HCT116 (cell line): ENCODE results near the gene GNPDA1. TPM values are rescaled to one million over a fixed set of nuclear protein-coding genes. Genes with fewer than 3 reads are reported as not detected.

Experiments
- ATAC-seq: fragments of 200-7000 bp; cut with Tn5 transposase; 2 replicates; pipeline ENCODE4 v1.9.1; 2020; ENCODE audit warnings: mild to moderate bottlenecking, moderate library complexity
- BruUV-seq: library from RNA; stranded (reverse); fragments of 400-500 nt; replicated peaks from 2 replicates; lab custom pipeline; 2021; lab: Mats Ljungman, UMichigan
- CTCF ChIA-PET: fragments of 300-600 bp; sonication (Branson Sonifier 250); formaldehyde crosslinking; loops from one replicate; lab custom pipeline; 2021; ENCODE audit warnings: antibody characterized with exemption; lab: Charles Lee
- POLR2A ChIA-PET: fragments of 300-600, 350-600 bp; sonication (Branson Sonifier 250); formaldehyde crosslinking; loops from one replicate; lab custom pipeline; 2021; ENCODE audit warnings: antibody characterized with exemption; lab: Charles Lee
- RAD21 ChIA-PET, 2 experiments: fragments of 300-600 bp; sonication (Branson Sonifier 250); formaldehyde crosslinking; loops; one replicate each; lab custom pipeline; 2023; ENCODE audit warnings: low total read pairs in 2 of 2; ENCODE audit not compliant: uncharacterized antibody in 2 of 2, unreplicated experiment in 2 of 2, low non-redundant PET in 1 of 2; lab: Charles Lee
- DNase-seq: peaks from one replicate; pipeline ENCODE4 v3.0.0-alpha.2; 2010; ENCODE audit warnings: low read depth, low spot score
- H2AFZ ChIP-seq: fragments of 200-600 bp; shearing (Covaris generic), sonication (generic); 2 replicates; pipeline ENCODE4 v1.6.1; 2017; ENCODE audit warnings: low read depth, mixed run types, mixed read lengths, antibody characterized with exemption, low read length; ENCODE audit not compliant: poor library complexity, severe bottlenecking
- H3K27ac ChIP-seq: 2 replicates; pipeline ENCODE4 v1.5.1; 2012; ENCODE audit warnings: low read depth, low read length
- H3K27me3 ChIP-seq: fragments of 200-600 bp; sonication (generic); 2 replicates; pipeline ENCODE4 v1.6.1; 2016; ENCODE audit warnings: mixed run types, low read length, mixed read lengths; ENCODE audit not compliant: insufficient read depth
- H3K36me3 ChIP-seq, 2 experiments: fragments of 200-500 bp in 1 of 2; fragments of 200-600 bp in 1 of 2; sonication (Bioruptor generic) in 1 of 2; sonication (generic) in 1 of 2; 2 replicates each; pipeline versions ENCODE4 v1.5.1 to v1.6.1; 2014 to 2016; ENCODE audit warnings: low read length in 2 of 2, inconsistent platforms in 1 of 2, mixed read lengths in 1 of 2, mixed run types in 1 of 2; ENCODE audit not compliant: insufficient read depth in 2 of 2, control insufficient read depth in 1 of 2
- H3K4me1 ChIP-seq, 2 experiments: fragments of 200-600 bp in 1 of 2; sonication (generic) in 1 of 2; 2 replicates each; pipeline versions ENCODE4 v1.5.1 to v1.6.1; 2012 to 2017; ENCODE audit warnings: low read length in 2 of 2, inconsistent platforms in 1 of 2, mild to moderate bottlenecking in 1 of 2, mixed read lengths in 1 of 2, mixed run types in 1 of 2, moderate library complexity in 1 of 2; ENCODE audit not compliant: insufficient read depth in 2 of 2, control insufficient read depth in 1 of 2
- H3K4me2 ChIP-seq: fragments of 200-600 bp; sonication (generic); 2 replicates; pipeline ENCODE4 v1.6.1; 2017; ENCODE audit warnings: mixed run types, low read length, mixed read lengths
- H3K4me3 ChIP-seq, 2 experiments: fragments of 200-600 bp in 1 of 2; sonication (generic) in 1 of 2; replicated peaks in 1 of 2; 2 replicates each; pipeline ENCODE4 v1.5.1; 2011 to 2016; ENCODE audit warnings: low read length in 2 of 2, control low read depth in 1 of 2, low read depth in 1 of 2, mild to moderate bottlenecking in 1 of 2, mixed read lengths in 1 of 2, mixed run types in 1 of 2
- H3K79me2 ChIP-seq: fragments of 200-600 bp; sonication (generic); 2 replicates; pipeline ENCODE4 v1.6.1; 2017; ENCODE audit warnings: mild to moderate bottlenecking, mixed run types, low read length, moderate library complexity, mixed read lengths; ENCODE audit not compliant: insufficient read depth
- H3K9ac ChIP-seq: fragments of 200-600 bp; sonication (generic); 2 replicates; pipeline ENCODE4 v1.6.1; 2016; ENCODE audit warnings: low read length, mixed read lengths
- H3K9me2 ChIP-seq: fragments of 200-600 bp; sonication (generic), shearing (Covaris generic); 2 replicates; pipeline ENCODE4 v1.6.1; 2017; ENCODE audit warnings: mixed run types, mild to moderate bottlenecking, moderate library complexity; ENCODE audit not compliant: insufficient read depth
- H3K9me3 ChIP-seq, 2 experiments: fragments of 200-500 bp in 1 of 2; fragments of 200-600 bp in 1 of 2; sonication (Bioruptor generic) in 1 of 2; sonication (generic) in 1 of 2; 2 replicates each; pipeline ENCODE4 v1.6.1; 2014 to 2017; ENCODE audit warnings: low read length in 2 of 2, mixed read lengths in 2 of 2, inconsistent platforms in 1 of 2, low read depth in 1 of 2, mild to moderate bottlenecking in 1 of 2, mixed run types in 1 of 2, moderate library complexity in 1 of 2; ENCODE audit not compliant: control insufficient read depth in 1 of 2, insufficient read depth in 1 of 2
- H4K20me1 ChIP-seq: fragments of 200-600 bp; sonication (generic), shearing (Covaris generic); 2 replicates; pipeline ENCODE4 v1.6.1; 2017; ENCODE audit warnings: mixed run types, mild to moderate bottlenecking, moderate library complexity; ENCODE audit not compliant: insufficient read depth
- ATF3 ChIP-seq: IDR thresholded peaks from 2 replicates; pipeline ENCODE4 v1.6.1; 2012
- CEBPB ChIP-seq: IDR thresholded peaks from 2 replicates; pipeline ENCODE4 v1.6.1; 2012; ENCODE audit warnings: low read depth
- CTCF ChIP-seq, 3 experiments: fragments of 200-600 bp in 1 of 3; sonication (generic) in 1 of 3; IDR thresholded peaks in 2 of 3; conservative IDR thresholded peaks in 1 of 3; 2 replicates each; pipeline ENCODE4 v1.5.1; 2012 to 2017; ENCODE audit warnings: low read depth in 2 of 3, low read length in 2 of 3, antibody characterized with exemption in 1 of 3, borderline replicate concordance in 1 of 3, control low read depth in 1 of 3, mild to moderate bottlenecking in 1 of 3, mixed read lengths in 1 of 3, mixed run types in 1 of 3, moderate library complexity in 1 of 3; ENCODE audit not compliant: insufficient read depth in 1 of 3
- EGR1 ChIP-seq: IDR thresholded peaks from 2 replicates; pipeline ENCODE4 v1.6.1; 2012; ENCODE audit warnings: low read depth
- ELF1 ChIP-seq: IDR thresholded peaks from 2 replicates; pipeline ENCODE4 v1.6.1; 2012; ENCODE audit warnings: low read depth, borderline replicate concordance
- EZH2 ChIP-seq: fragments of 200-600 bp; sonication (generic); IDR thresholded peaks from 2 replicates; pipeline ENCODE4 v1.6.1; 2017; ENCODE audit warnings: antibody characterized with exemption, mixed run types
- JUND ChIP-seq: IDR thresholded peaks from 2 replicates; pipeline ENCODE4 v1.6.1; 2012
- MAX ChIP-seq: IDR thresholded peaks from 2 replicates; pipeline ENCODE4 v1.6.1; 2012
- POLR2A ChIP-seq: IDR thresholded peaks from 2 replicates; pipeline ENCODE4 v1.7.0; 2011; ENCODE audit warnings: borderline replicate concordance; ENCODE audit not compliant: insufficient read depth, insufficient read length; ENCODE audit errors: extremely low read depth
- POLR2AphosphoS5 ChIP-seq: IDR thresholded peaks from 2 replicates; pipeline ENCODE4 v1.6.1; 2011; ENCODE audit warnings: mild to moderate bottlenecking, low read depth, low read length, moderate library complexity
- RAD21 ChIP-seq: IDR thresholded peaks from 2 replicates; pipeline ENCODE4 v1.6.1; 2012; ENCODE audit warnings: low read depth, mild to moderate bottlenecking
- SIN3A ChIP-seq: IDR thresholded peaks from 2 replicates; pipeline ENCODE4 v1.6.1; 2012; ENCODE audit warnings: low read depth
- SP1 ChIP-seq: IDR thresholded peaks from 2 replicates; pipeline ENCODE4 v1.6.1; 2012; ENCODE audit warnings: low read depth
- SRF ChIP-seq: IDR thresholded peaks from 2 replicates; pipeline ENCODE4 v1.6.1; 2012; ENCODE audit warnings: low read depth
- TCF7L2 ChIP-seq: IDR thresholded peaks from 2 replicates; pipeline ENCODE4 v1.7.0; 2011; ENCODE audit warnings: borderline replicate concordance, inconsistent platforms; ENCODE audit not compliant: insufficient read depth, insufficient read length; ENCODE audit errors: extremely low read depth
- YY1 ChIP-seq: IDR thresholded peaks from 2 replicates; pipeline ENCODE4 v1.6.1; 2011; ENCODE audit warnings: low read length, low read depth, moderate library complexity, mild to moderate bottlenecking; ENCODE audit not compliant: insufficient replicate concordance; ENCODE audit errors: extremely low read depth
- ZBTB33 ChIP-seq: IDR thresholded peaks from 2 replicates; pipeline ENCODE4 v1.6.1; 2011; ENCODE audit warnings: mild to moderate bottlenecking, low read length, moderate library complexity; ENCODE audit not compliant: insufficient replicate concordance; ENCODE audit errors: extremely low read depth
- ZFX ChIP-seq: fragments of 450-650 bp; IDR thresholded peaks from 2 replicates; pipeline ENCODE4 v1.6.1; 2017
- ZNF274 ChIP-seq: fragments of 200-500 bp; sonication (Bioruptor generic); IDR thresholded peaks from 2 replicates; pipeline ENCODE4 v1.6.1; 2014; ENCODE audit warnings: mild to moderate bottlenecking, low read depth, low read length, inconsistent platforms
- intact Hi-C: fragments of 100-400 bp; cut with micrococcal nuclease; formaldehyde crosslinking; loops from 2 replicates; pipeline ENCODE4 v1.10.0; 2022
- total RNA-seq: library from RNA; stranded (reverse); gene quantifications from one replicate; pipeline ENCODE4 v1.2.1, GENCODE V29; 2021; ENCODE audit not compliant: unreplicated experiment

Gene GNPDA1
- total RNA-seq, 1 experiment from 2014 or later, result 45.6 TPM

GRCh38 chr5:142032747-142033631, 20.2 kb upstream of the GNPDA1 start:
- no peaks in the 10 kb centered on the region for H4K20me1 ChIP-seq
- BruUV-seq, result no TSS peak
- DNase-seq (no peak), ATAC-seq (no peak)
- H3K79me2 ChIP-seq, result no peaks in the 10 kb centered on the region
- H2AFZ ChIP-seq, result no peak overlapping the region
- TF ChIP-seq MAX (no peak), TCF7L2 (no peak), RAD21 (no peak), ZBTB33 (no peak), EZH2 (no peak), ZNF274 (no peak), EGR1 (no peak), YY1 (no peak), ATF3 (no peak), POLR2AphosphoS5 (no peak), ZFX (no peak), CTCF (IDR thresholded peaks at IDR 0.05 in 2 of 3, conservative IDR thresholded peaks at IDR 0.05 in 1 of 3; ENCODE audit: borderline replicate concordance in 1 of 3, insufficient read depth in 1 of 3, low read depth in 2 of 3, low read length in 2 of 3) (no peak), CEBPB (no peak), JUND (no peak), POLR2A (no peak), ELF1 (no peak), SRF (no peak), SP1 (no peak), SIN3A (no peak)
- no peak overlapping the region for H3K9ac ChIP-seq
- ChIA-PET CTCF (no interaction called here), POLR2A (interaction anchor here (1.2 kb wide), 1 partner anchor 8 kb away, joined by 3 read pairs; no protein-coding TSS in a partner anchor), RAD21 (no interaction called here)
- no peaks in the 10 kb centered on the region for H3K36me3 ChIP-seq
- no peaks in the 10 kb centered on the region for H3K9me2 ChIP-seq
- H3K4me3 ChIP-seq, result no peak overlapping the region
- no peaks in the 10 kb centered on the region for H3K27me3 ChIP-seq
- H3K4me1 ChIP-seq, result no peaks in the 10 kb centered on the region
- no peak overlapping the region for H3K4me2 ChIP-seq
- intact Hi-C loops, result no loop called here
- H3K9me3 ChIP-seq, result no peaks in the 10 kb centered on the region
- H3K27ac ChIP-seq, result no peak overlapping the region
